GM12878 (cell line): ENCODE measurements around the gene PTGFRN. TPM values are rescaled to one million over a fixed set of nuclear protein-coding genes. Genes with fewer than 3 reads are reported as not detected.

ENCODE experiments used
- ATAC-seq: fragments of 200-7000 bp; cut with Tn5 transposase; 3 replicates; pipeline ENCODE4 v1.9.1; 2020; ENCODE audit warnings: mild to moderate bottlenecking, moderate library complexity
- BruUV-seq: library from RNA; stranded (reverse); fragments of 400-500 nt; replicated peaks from 2 replicates; lab custom pipeline; 2021; lab: Mats Ljungman, UMichigan
- CTCF ChIA-PET: fragments of 300-600 bp; sonication (Branson Sonifier 250); formaldehyde crosslinking; extraction: SDS; loops from one replicate; lab custom pipeline; 2021; ENCODE audit warnings: inconsistent platforms; lab: Yijun Ruan, JAX
- POLR2A ChIA-PET: fragments of 350-600 bp; formaldehyde crosslinking; extraction: SDS; loops from one replicate; lab custom pipeline; 2021; ENCODE audit warnings: inconsistent platforms; lab: Charles Lee
- RAD21 ChIA-PET: fragments of 300-600 bp; sonication (Branson Sonifier 250); formaldehyde crosslinking; loops from one replicate; lab custom pipeline; 2023; ENCODE audit warnings: antibody characterized with exemption; ENCODE audit not compliant: unreplicated experiment; lab: Charles Lee
- SMC1A ChIA-PET: fragments of 300-600 bp; sonication (Branson Sonifier 250); formaldehyde crosslinking; loops from one replicate; lab custom pipeline; 2023; ENCODE audit not compliant: unreplicated experiment, uncharacterized antibody; lab: Charles Lee
- DNase-seq: peaks from one replicate; pipeline ENCODE4 v3.0.0-alpha.2; 2011; ENCODE audit warnings: low read depth, low spot score
- FAIRE-seq: peaks from 3 replicates; lab custom pipeline; 2011; peaks lifted over from hg19 to GRCh38; lab: Jason Lieb, UNC
- H2AFZ ChIP-seq: 2 replicates; pipeline ENCODE4 v1.6.0; 2011; ENCODE audit warnings: low read depth, low read length, control low read depth; ENCODE audit not compliant: control insufficient read depth
- H3K27ac ChIP-seq: 2 replicates; pipeline ENCODE4 v1.5.1; 2011; ENCODE audit warnings: control low read depth; ENCODE audit not compliant: control insufficient read depth, insufficient read depth
- H3K27me3 ChIP-seq, 2 experiments: replicated peaks in 1 of 2; 2 replicates each; pipeline versions ENCODE4 v1.6.0 to v1.6.1; 2011; ENCODE audit warnings: low read length in 1 of 2; ENCODE audit not compliant: control insufficient read depth in 2 of 2, insufficient read depth in 2 of 2
- H3K36me3 ChIP-seq, 2 experiments: 2 replicates each; pipeline ENCODE4 v1.5.1; 2011; ENCODE audit warnings: low read length in 1 of 2; ENCODE audit not compliant: control insufficient read depth in 2 of 2, insufficient read depth in 2 of 2
- H3K4me1 ChIP-seq: 2 replicates; pipeline ENCODE4 v1.6.1; 2011; ENCODE audit warnings: mild to moderate bottlenecking, low read length, moderate library complexity, mixed read lengths; ENCODE audit not compliant: control insufficient read depth, insufficient read depth
- H3K4me2 ChIP-seq: 2 replicates; pipeline ENCODE4 v1.6.0; 2011; ENCODE audit warnings: control low read depth; ENCODE audit not compliant: control insufficient read depth, insufficient read depth
- H3K4me3 ChIP-seq: fragments of 200-600 bp; sonication (generic); 2 replicates; pipeline ENCODE4 v1.5.1; 2016
- H3K79me2 ChIP-seq: 2 replicates; pipeline ENCODE4 v1.6.0; 2011; ENCODE audit warnings: low read length; ENCODE audit not compliant: control insufficient read depth, insufficient read depth
- H3K9ac ChIP-seq: 2 replicates; pipeline ENCODE4 v1.8.0; 2011; ENCODE audit warnings: low read length, control low read depth, mixed read lengths; ENCODE audit not compliant: control insufficient read depth, insufficient read depth
- H3K9me3 ChIP-seq: replicated peaks from 3 replicates; pipeline ENCODE4 v1.5.1; 2011; ENCODE audit warnings: mild to moderate bottlenecking, low read length; ENCODE audit not compliant: control insufficient read depth, insufficient read depth
- H4K20me1 ChIP-seq: 2 replicates; pipeline ENCODE4 v1.6.0; 2011; ENCODE audit not compliant: control insufficient read depth, insufficient read depth
- BRCA1 ChIP-seq: IDR thresholded peaks from 2 replicates; pipeline ENCODE4 v1.6.1; 2011; ENCODE audit warnings: low read depth, low read length, improper control_type of control experiment
- CBX3 ChIP-seq: fragments of 200-600 bp; sonication (generic); IDR thresholded peaks from 2 replicates; pipeline ENCODE4 v1.6.1; 2016; ENCODE audit warnings: low read depth, borderline replicate concordance
- HDGF ChIP-seq: fragments of 450-650 bp; IDR thresholded peaks from 2 replicates; pipeline ENCODE4 v1.6.1; 2016; ENCODE audit warnings: antibody characterized with exemption
- NFXL1 ChIP-seq: fragments of 450-650 bp; IDR thresholded peaks from 2 replicates; pipeline ENCODE4 v1.6.1; 2017; ENCODE audit warnings: antibody characterized with exemption, mild to moderate bottlenecking, borderline replicate concordance
- NR2C2 ChIP-seq: IDR thresholded peaks from 2 replicates; pipeline ENCODE4 v1.6.1; 2011; ENCODE audit warnings: borderline replicate concordance, low read depth; ENCODE audit not compliant: control insufficient read depth, insufficient read length
- NRF1 ChIP-seq: conservative IDR thresholded peaks from 2 replicates; pipeline ENCODE4 v1.6.1; 2011; ENCODE audit warnings: mild to moderate bottlenecking, low read depth, low read length, improper control_type of control experiment
- POLR2AphosphoS5 ChIP-seq: IDR thresholded peaks from 2 replicates; pipeline ENCODE4 v1.6.1; 2011; ENCODE audit warnings: mild to moderate bottlenecking, low read length, inconsistent platforms
- RCOR1 ChIP-seq: conservative IDR thresholded peaks from 2 replicates; pipeline ENCODE4 v1.6.1; 2012; ENCODE audit warnings: low read depth, low read length, improper control_type of control experiment
- SMAD1 ChIP-seq: fragments of 450-650 bp; IDR thresholded peaks from 2 replicates; pipeline ENCODE4 v1.6.1; 2018; ENCODE audit warnings: mild to moderate bottlenecking, low read depth; ENCODE audit not compliant: partially characterized antibody
- ZNF207 ChIP-seq: fragments of 450-650 bp; IDR thresholded peaks from 2 replicates; pipeline ENCODE4 v1.6.1; 2014; ENCODE audit warnings: antibody characterized with exemption, mild to moderate bottlenecking, borderline replicate concordance
- ZNF217 ChIP-seq: fragments of 450-650 bp; IDR thresholded peaks from 2 replicates; pipeline ENCODE4 v1.6.1; 2017; ENCODE audit warnings: antibody characterized with exemption, mild to moderate bottlenecking
- WGBS: methylation state at CpG from one replicate; pipeline ENCODE4 v1.1.6; 2016; ENCODE audit warnings: low lambda C conversion rate; ENCODE audit not compliant: insufficient replicate concordance, insufficient coverage; ENCODE audit errors: missing lambda C conversion rate; 5-methylcytosine and 5-hydroxymethylcytosine counted together
- in situ Hi-C: fragments of 300-500 bp; cut with MboI; formaldehyde crosslinking; loops from 9 replicates; pipeline ENCODE4 v1.14.3; 2018; ENCODE audit warnings: mixed read lengths
- intact Hi-C: fragments of 100-400 bp; cut with micrococcal nuclease; formaldehyde crosslinking; loops from one replicate; pipeline ENCODE4 v1.14.2; 2022; ENCODE audit not compliant: unreplicated experiment
- polyA plus RNA-seq, 11 experiments: library from polyadenylated mRNA; depleted of rRNA in 4 of 11; unstranded in 6 of 11; stranded (reverse) in 5 of 11; fragments of >200 nt; fragmentation: Nextera tagmentation in 4 of 11; fragmentation: Illumina TruSeq in 1 of 11; extraction: Ambion mirVana in 4 of 11; extraction: Trizol in 1 of 11; gene quantifications; 1 replicate in 1 of 11; 2 replicates in 10 of 11; pipeline versions ENCODE4 v1.2.1 to v1.2.3, GENCODE V29; 2011 to 2016; ENCODE audit warnings: inconsistent platforms in 2 of 11, missing spikeins in 2 of 11, low read depth in 1 of 11
- total RNA-seq, 4 experiments: library from RNA; depleted of rRNA in 3 of 4; stranded (reverse); fragments of >200 nt in 3 of 4; fragmentation: Illumina TruSeq in 1 of 4; extraction: Trizol in 1 of 4; gene quantifications; 2 replicates each; pipeline versions ENCODE4 v1.2.1 to v1.2.3, GENCODE V29; 2013 to 2021
- TF ChIP-seq, protein P1 (sequence below): IDR thresholded peaks from 2 replicates; pipeline ENCODE4 v1.6.1; 2012; ENCODE audit warnings: low read depth, low read length, improper control_type of control experiment
- TF ChIP-seq, protein P2 (sequence below): fragments of 450-650 bp; formaldehyde crosslinking; IDR thresholded peaks from 2 replicates; pipeline ENCODE4 v1.4.0; 2022; ENCODE audit warnings: mild to moderate bottlenecking, moderate library complexity

Gene PTGFRN
- total and polyA plus RNA-seq, 10 of the 15 experiments (the other 5 are each of a cell fraction or from before 2014, with no cell fraction given) = 2.7 to 8.3 (median 5.1) TPM

DNA sequence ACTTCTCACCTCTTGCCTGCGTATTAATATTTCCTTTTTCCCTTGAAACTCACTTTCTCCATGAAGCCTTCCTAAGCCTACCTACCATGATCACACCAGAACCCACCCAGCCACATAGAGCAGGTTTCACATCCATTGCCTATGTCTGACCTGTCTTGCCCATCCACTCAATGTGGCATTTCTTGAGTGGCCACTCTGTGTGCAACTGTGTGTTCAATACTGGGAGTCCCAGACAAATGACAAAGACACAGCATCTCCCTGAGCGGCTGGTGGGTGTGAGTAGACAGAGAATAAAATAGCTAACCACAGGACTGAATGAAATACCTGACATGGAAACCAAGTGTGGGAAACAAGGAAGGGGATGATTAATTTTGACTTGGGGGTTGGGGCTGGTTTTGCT lies 3.1 kb downstream of the PTGFRN start:
- 31% methylated on average over 2 of the region's 2 CpGs for WGBS
- FAIRE-seq = no peak
- SMC1A ChIA-PET = interaction anchor here (1.1 to 3.1 kb wide), 12 partner anchors 11 to 240 kb away, joined by 3 to 17 read pairs (median 4); no protein-coding TSS in a partner anchor
- Histone ChIP-seq H3K4me2 (no peak overlapping the region), H4K20me1 (no peaks in the 10 kb centered on the region), H3K4me3 (no peak overlapping the region)
- in situ Hi-C loops = no loop called here
- RAD21 ChIA-PET = interaction anchor here (0.6 to 1.6 kb wide), 4 partner anchors 31 to 321 kb away, joined by 3 to 4 read pairs (median 4); no protein-coding TSS in a partner anchor
- CTCF ChIA-PET = interaction anchor here (0.6 to 2.7 kb wide), 7 partner anchors 9 to 234 kb away, joined by 3 to 17 read pairs (median 3); no protein-coding TSS in a partner anchor
- TF ChIP-seq, protein P1, sequence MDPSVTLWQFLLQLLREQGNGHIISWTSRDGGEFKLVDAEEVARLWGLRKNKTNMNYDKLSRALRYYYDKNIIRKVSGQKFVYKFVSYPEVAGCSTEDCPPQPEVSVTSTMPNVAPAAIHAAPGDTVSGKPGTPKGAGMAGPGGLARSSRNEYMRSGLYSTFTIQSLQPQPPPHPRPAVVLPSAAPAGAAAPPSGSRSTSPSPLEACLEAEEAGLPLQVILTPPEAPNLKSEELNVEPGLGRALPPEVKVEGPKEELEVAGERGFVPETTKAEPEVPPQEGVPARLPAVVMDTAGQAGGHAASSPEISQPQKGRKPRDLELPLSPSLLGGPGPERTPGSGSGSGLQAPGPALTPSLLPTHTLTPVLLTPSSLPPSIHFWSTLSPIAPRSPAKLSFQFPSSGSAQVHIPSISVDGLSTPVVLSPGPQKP = no peak
- TF ChIP-seq POLR2AphosphoS5 = no peak
- TF ChIP-seq HDGF = no peak
- no peak for TF ChIP-seq SMAD1
- TF ChIP-seq, protein P2, sequence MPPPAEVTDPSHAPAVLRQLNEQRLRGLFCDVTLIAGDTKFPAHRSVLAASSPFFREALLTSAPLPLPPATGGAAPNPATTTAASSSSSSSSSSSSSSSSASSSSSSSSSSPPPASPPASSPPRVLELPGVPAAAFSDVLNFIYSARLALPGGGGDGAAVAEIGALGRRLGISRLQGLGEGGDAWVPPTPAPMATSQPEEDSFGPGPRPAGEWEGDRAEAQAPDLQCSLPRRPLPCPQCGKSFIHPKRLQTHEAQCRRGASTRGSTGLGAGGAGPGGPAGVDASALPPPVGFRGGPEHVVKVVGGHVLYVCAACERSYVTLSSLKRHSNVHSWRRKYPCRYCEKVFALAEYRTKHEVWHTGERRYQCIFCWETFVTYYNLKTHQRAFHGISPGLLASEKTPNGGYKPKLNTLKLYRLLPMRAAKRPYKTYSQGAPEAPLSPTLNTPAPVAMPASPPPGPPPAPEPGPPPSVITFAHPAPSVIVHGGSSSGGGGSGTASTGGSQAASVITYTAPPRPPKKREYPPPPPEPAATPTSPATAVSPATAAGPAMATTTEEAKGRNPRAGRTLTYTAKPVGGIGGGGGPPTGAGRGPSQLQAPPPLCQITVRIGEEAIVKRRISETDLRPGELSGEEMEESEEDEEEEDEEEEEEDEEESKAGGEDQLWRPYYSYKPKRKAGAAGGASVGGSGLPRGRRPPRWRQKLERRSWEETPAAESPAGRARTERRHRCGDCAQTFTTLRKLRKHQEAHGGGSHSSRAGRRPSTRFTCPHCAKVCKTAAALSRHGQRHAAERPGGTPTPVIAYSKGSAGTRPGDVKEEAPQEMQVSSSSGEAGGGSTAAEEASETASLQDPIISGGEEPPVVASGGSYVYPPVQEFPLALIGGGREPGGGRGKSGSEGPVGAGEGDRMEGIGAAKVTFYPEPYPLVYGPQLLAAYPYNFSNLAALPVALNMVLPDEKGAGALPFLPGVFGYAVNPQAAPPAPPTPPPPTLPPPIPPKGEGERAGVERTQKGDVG = no peak
- no peak for TF ChIP-seq CBX3
- no peak for TF ChIP-seq BRCA1
- TF ChIP-seq NFXL1 = no peak
- no peak for TF ChIP-seq NRF1
- no peak for TF ChIP-seq RCOR1
- TF ChIP-seq ZNF217 = no peak
- TF ChIP-seq ZNF207 = no peak
- no peak for TF ChIP-seq NR2C2
- TF ChIP-seq, all 136 proteins: peak for 0
- no peaks in the 10 kb centered on the region for H3K36me3 ChIP-seq
- H3K27ac ChIP-seq = no peak overlapping the region
- POLR2A ChIA-PET = interaction anchor here (0.7 kb wide), 1 partner anchor 105 kb away, joined by 4 read pairs; no protein-coding TSS in a partner anchor
- H3K9ac ChIP-seq = no peak overlapping the region
- intact Hi-C loops = no loop called here
- H3K27me3 ChIP-seq = peaks cover 0 to 13% of the 10 kb centered on the region in 2 experiments; a peak in 2 of 4 replicates
- ATAC-seq (peak; percentile 8; the same call in 2 of the 3 replicates), DNase-seq (no peak)
- no peak overlapping the region for H2AFZ ChIP-seq
- no TSS peak for BruUV-seq
- H3K79me2 ChIP-seq = no peaks in the 10 kb centered on the region
- H3K9me3 ChIP-seq = no peaks in the 10 kb centered on the region
- no peaks in the 10 kb centered on the region for H3K4me1 ChIP-seq
